ENCODE results near the gene MYH2.

Gene MYH2

GRCh38 chr17:10513299-10514067 is 36.0 kb downstream of the MYH2 start:
- DNase-seq = no peak

- DNase-seq = no peak
These were observed 36.6 kb downstream of the MYH2 start for GRCh38 chr17:10512856-10513255.

DNA sequence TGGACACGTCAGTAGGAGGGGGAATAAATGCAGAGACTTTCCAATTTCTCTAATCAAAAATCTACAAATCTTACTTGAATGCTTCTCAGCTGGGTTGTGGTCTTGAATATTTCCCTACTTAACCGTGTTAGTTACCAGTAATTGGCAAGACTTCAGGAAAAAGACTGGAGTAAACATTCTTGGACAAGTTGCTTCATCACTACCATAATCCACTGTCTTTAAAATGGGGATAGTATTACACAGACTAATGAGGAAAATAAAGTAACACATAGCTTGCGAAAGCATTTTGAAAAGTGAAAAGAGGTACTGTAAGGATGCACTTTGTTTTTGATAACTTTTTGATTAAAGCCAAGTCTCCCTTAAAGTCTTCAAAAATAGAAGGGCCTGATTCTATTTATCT is 49.5 kb downstream of the MYH2 start:
- DNase-seq = no peak

- no peak for DNase-seq
These were observed 57.5 kb downstream of the MYH2 start for GRCh38 chr17:10492004-10492403.

DNA sequence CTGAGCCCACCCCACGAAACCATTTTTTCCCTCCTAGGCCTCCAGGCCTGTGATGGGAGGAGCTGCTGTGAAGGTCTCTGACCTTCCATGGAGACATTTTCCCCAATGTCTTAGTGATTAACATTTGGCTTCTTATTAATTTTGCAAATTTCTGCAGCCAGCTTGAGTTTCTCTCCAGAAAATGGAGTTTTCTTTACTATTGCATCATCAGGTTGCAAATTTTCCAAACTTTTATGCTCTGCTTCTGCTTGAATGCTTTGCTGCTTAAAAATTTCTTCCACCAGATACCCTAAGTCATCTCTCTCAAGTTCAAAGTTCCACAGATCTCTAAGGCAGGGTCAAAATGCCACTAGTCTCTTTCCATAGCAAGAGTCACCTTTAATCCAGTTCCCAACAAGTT is 67.2 kb downstream of the MYH2 start:
- no peak for DNase-seq

DNA sequence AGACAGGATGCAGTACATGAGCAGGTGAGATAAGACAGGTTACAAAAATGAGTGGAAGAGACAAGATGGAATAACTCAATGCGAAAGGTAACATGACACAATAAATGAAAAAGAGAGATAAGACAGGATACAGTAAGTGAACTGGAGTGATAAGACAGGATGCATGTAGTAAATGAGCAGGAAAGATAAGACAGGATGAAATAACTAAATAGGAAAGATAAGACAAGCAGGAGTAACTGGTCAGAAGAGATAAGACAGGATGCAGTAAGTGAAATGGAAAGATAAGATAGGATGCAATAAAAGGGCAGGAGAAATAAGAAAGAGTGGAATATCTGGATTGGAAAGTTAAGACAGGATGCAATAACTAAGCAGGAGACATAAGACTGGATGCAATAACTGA is 71.8 kb downstream of the MYH2 start:
- DNase-seq = no peak

DNA sequence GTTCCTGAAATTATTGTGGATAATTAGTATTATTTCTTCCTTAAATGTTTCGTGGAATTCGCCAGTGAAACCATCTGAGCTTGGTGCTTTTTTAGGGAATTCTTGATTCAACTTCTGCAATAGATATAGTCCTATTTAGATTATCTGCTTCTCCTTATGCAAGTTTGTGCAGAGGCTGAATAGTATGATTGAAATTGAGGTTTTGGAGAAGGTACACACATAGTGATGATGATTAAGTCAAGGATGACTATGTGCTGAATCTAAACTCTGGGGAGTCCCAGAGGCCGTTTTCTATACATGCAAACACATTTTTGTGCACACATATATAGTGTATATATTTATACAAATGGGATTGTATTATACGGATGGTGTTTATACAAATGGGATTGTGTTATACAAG is 74.9 kb downstream of the MYH2 start:
- no peak for DNase-seq

DNA sequence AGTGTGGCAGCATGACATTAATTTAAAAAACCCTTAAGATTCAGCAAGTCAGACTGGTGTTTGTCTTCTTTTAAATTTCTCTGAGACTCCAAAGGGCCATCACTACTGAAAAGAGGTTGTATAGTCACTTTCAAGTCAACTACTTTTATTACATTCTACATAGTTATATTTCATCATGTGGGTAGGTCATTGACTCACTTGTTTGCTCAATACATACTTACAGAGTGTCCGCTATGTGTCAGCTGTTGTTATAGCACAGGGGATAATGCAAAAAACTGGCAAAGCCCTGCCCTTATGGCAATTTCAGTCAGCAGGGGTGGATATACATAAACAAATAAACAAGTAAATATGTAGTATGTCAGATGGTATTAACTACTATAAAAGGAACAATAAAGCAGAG is 77.6 kb downstream of the MYH2 start:
- no peak for DNase-seq
